HL-60 (cell line): ENCODE data around the gene CPS1.

Experiments
- DNase-seq, 2 experiments: peaks; one replicate each; pipeline ENCODE4 v3.0.0-alpha.2; 2010 to 2020; ENCODE audit warnings: low read depth in 1 of 2, low spot score in 1 of 2
- H3K27ac ChIP-seq: fragments of 250-450 bp; sonication (Bioruptor Pico); replicated peaks from 2 replicates; pipeline ENCODE4 v1.5.1; 2020; ENCODE audit warnings: mild to moderate bottlenecking, moderate library complexity
- H3K27me3 ChIP-seq: fragments of 250-450 bp; sonication (Bioruptor Pico); 2 replicates; pipeline ENCODE4 v1.5.1; 2021; ENCODE audit warnings: mild to moderate bottlenecking, moderate library complexity; ENCODE audit not compliant: insufficient read depth, poor library complexity, severe bottlenecking
- H3K4me3 ChIP-seq: replicated peaks from 2 replicates; pipeline ENCODE4 v1.5.1; 2011; ENCODE audit warnings: mild to moderate bottlenecking, control low read depth, low read length; ENCODE audit not compliant: insufficient read depth
- CTCF ChIP-seq: IDR thresholded peaks from one replicate; pipeline ENCODE4 v1.5.1; 2011; ENCODE audit warnings: low read length, control low read depth, inconsistent platforms; ENCODE audit not compliant: insufficient read depth
- GABPA ChIP-seq: IDR thresholded peaks from 2 replicates; pipeline ENCODE4 v1.6.1; 2012; ENCODE audit warnings: low read depth
- POLR2AphosphoS5 ChIP-seq: IDR thresholded peaks from 2 replicates; pipeline ENCODE4 v1.6.1; 2012; ENCODE audit warnings: low read depth
- REST ChIP-seq: IDR thresholded peaks from 2 replicates; pipeline ENCODE4 v1.6.1; 2012; ENCODE audit warnings: low read depth; ENCODE audit not compliant: insufficient replicate concordance
- SPI1 ChIP-seq: IDR thresholded peaks from 2 replicates; pipeline ENCODE4 v1.6.1; 2012; ENCODE audit warnings: low read depth, mild to moderate bottlenecking, borderline replicate concordance

The CPS1 gene

GRCh38 chr2:210673117-210673516 lies 116.7 kb downstream of the CPS1 start:
- Histone ChIP-seq H3K27me3 (no peaks in the 10 kb centered on the region), H3K27ac (no peak overlapping the region), H3K4me3 (no peak overlapping the region)
- no peak for TF ChIP-seq REST
- TF ChIP-seq SPI1: no peak
- no peak for TF ChIP-seq POLR2AphosphoS5
- no peak for TF ChIP-seq GABPA
- no peak for TF ChIP-seq CTCF
- DNase-seq: no peak

- no peaks in the 10 kb centered on the region for H3K27me3 ChIP-seq
- TF ChIP-seq SPI1: no peak
- no peak for TF ChIP-seq GABPA
- DNase-seq: no peak
Observed at GRCh38 chr2:210676067-210676466, 119.7 kb downstream of the CPS1 start.

GRCh38 chr2:210681491-210681890 lies 125.1 kb downstream of the CPS1 start:
- H3K27me3 ChIP-seq: no peaks in the 10 kb centered on the region
- no peak overlapping the region for H3K4me3 ChIP-seq
- TF ChIP-seq SPI1: no peak
- no peak for TF ChIP-seq REST
- TF ChIP-seq POLR2AphosphoS5: no peak
- no peak for TF ChIP-seq GABPA
- no peak for TF ChIP-seq CTCF
- no peak overlapping the region for H3K27ac ChIP-seq
- DNase-seq: no peak

More at GRCh38 chr2:210676067-210676466, 119.7 kb downstream of the CPS1 start:
- Histone ChIP-seq H3K4me3 (no peak overlapping the region), H3K27ac (no peak overlapping the region)

- Histone ChIP-seq H3K27ac (no peak overlapping the region), H3K4me3 (no peak overlapping the region)
- TF ChIP-seq GABPA (no peak), SPI1 (no peak), POLR2AphosphoS5 (no peak), REST (no peak), CTCF (no peak)
Observed at GRCh38 chr2:210686401-210686800, 130.0 kb downstream of the CPS1 start.

More at GRCh38 chr2:210686401-210686800, 130.0 kb downstream of the CPS1 start:
- H3K27me3 ChIP-seq: no peaks in the 10 kb centered on the region
- DNase-seq: no peak
